H1 (cell line): ENCODE measurements around the gene ATP8B3. TPM values are rescaled to one million over a fixed set of nuclear protein-coding genes. Genes with fewer than 3 reads are reported as not detected.

Source experiments
- CTCF ChIA-PET: fragments of 300-600 bp; sonication (Branson Sonifier 250); formaldehyde crosslinking; loops from one replicate; lab custom pipeline; 2021; ENCODE audit not compliant: partially characterized antibody; lab: Charles Lee
- POLR2A ChIA-PET: fragments of 300-600 bp; sonication (Branson Sonifier 250); formaldehyde crosslinking; loops from one replicate; lab custom pipeline; 2021; ENCODE audit warnings: inconsistent platforms; ENCODE audit not compliant: partially characterized antibody; lab: Charles Lee
- DNase-seq, 2 experiments: peaks; one replicate each; pipeline versions ENCODE4 v3.0.0 to v3.0.0-alpha.2; 2010 to 2022; ENCODE audit warnings: low spot score in 2 of 2, low read depth in 1 of 2, mixed read lengths in 1 of 2
- FAIRE-seq: peaks from 2 replicates; lab custom pipeline; 2011; peaks lifted over from hg19 to GRCh38; lab: Jason Lieb, UNC
- H2AFZ ChIP-seq: 2 replicates; pipeline ENCODE4 v1.8.1; 2012; ENCODE audit warnings: low read length, inconsistent platforms
- H2AK5ac ChIP-seq: 2 replicates; pipeline ENCODE4 v1.6.1; 2013; ENCODE audit warnings: low read depth, low read length
- H2BK120ac ChIP-seq: replicated peaks from 2 replicates; pipeline ENCODE3; 2013; ENCODE audit warnings: low read depth, low read length, inconsistent platforms
- H2BK12ac ChIP-seq: 2 replicates; pipeline ENCODE4 v1.6.1; 2013; ENCODE audit warnings: low read depth, low read length
- H2BK15ac ChIP-seq: 2 replicates; pipeline ENCODE4 v1.6.1; 2013; ENCODE audit warnings: low read length
- H2BK20ac ChIP-seq: 2 replicates; pipeline ENCODE4 v1.6.1; 2013; ENCODE audit warnings: low read length
- H2BK5ac ChIP-seq: 2 replicates; pipeline ENCODE4 v1.6.1; 2013; ENCODE audit warnings: low read depth, low read length
- H3K14ac ChIP-seq: 2 replicates; pipeline ENCODE4 v1.6.1; 2013; ENCODE audit warnings: inconsistent platforms; ENCODE audit not compliant: insufficient read length
- H3K18ac ChIP-seq: 2 replicates; pipeline ENCODE4 v1.6.1; 2013; ENCODE audit warnings: low read length; ENCODE audit errors: extremely low read depth
- H3K23ac ChIP-seq: 2 replicates; pipeline ENCODE4 v1.6.1; 2013; ENCODE audit warnings: inconsistent platforms; ENCODE audit not compliant: insufficient read length
- H3K23me2 ChIP-seq: 2 replicates; pipeline ENCODE4 v1.6.1; 2013; ENCODE audit warnings: low read depth, low read length
- H3K27ac ChIP-seq: 2 replicates; pipeline ENCODE4 v1.6.1; 2011; ENCODE audit warnings: low read depth, low read length, inconsistent platforms
- H3K27me3 ChIP-seq, 4 experiments: replicated peaks in 1 of 4; 1 replicate in 1 of 4; 2 replicates in 3 of 4; pipeline versions ENCODE4 v1.6.1 to v1.8.1; 2011 to 2013; ENCODE audit warnings: low read length in 3 of 4, mild to moderate bottlenecking in 3 of 4, inconsistent platforms in 2 of 4, mixed read lengths in 2 of 4, moderate library complexity in 1 of 4; ENCODE audit not compliant: control insufficient read depth in 3 of 4, insufficient read depth in 3 of 4; ENCODE audit errors: extremely low read depth in 1 of 4
- H3K36me3 ChIP-seq, 4 experiments: 2 replicates each; pipeline versions ENCODE4 v1.6.1 to v1.8.1; 2011 to 2013; ENCODE audit warnings: mild to moderate bottlenecking in 4 of 4, low read length in 3 of 4, moderate library complexity in 2 of 4, control low read depth in 1 of 4, inconsistent platforms in 1 of 4; ENCODE audit not compliant: insufficient read depth in 4 of 4, control insufficient read depth in 2 of 4
- H3K4ac ChIP-seq: replicated peaks from 2 replicates; pipeline ENCODE3; 2013; ENCODE audit warnings: low read length, low read depth, mixed read lengths, inconsistent platforms; ENCODE audit not compliant: insufficient read length
- H3K4me1 ChIP-seq, 4 experiments: replicated peaks in 1 of 4; 1 replicate in 1 of 4; 2 replicates in 3 of 4; pipeline versions ENCODE4 v1.6.1 to v1.8.1; 2011 to 2013; ENCODE audit warnings: low read length in 3 of 4, inconsistent platforms in 2 of 4, mixed read lengths in 1 of 4; ENCODE audit not compliant: insufficient read depth in 4 of 4, control insufficient read depth in 3 of 4
- H3K4me2 ChIP-seq, 2 experiments: 2 replicates each; pipeline versions ENCODE4 v1.6.1 to v1.8.1; 2011 to 2013; ENCODE audit warnings: low read depth in 2 of 2, low read length in 2 of 2, control low read depth in 1 of 2, inconsistent platforms in 1 of 2, mild to moderate bottlenecking in 1 of 2; ENCODE audit not compliant: insufficient read depth in 1 of 2
- H3K4me3 ChIP-seq, 4 experiments: fragments of 200-600, 300-600 bp in 1 of 4; sonication (generic), shearing (Covaris generic), sonication (Bioruptor Twin) in 1 of 4; 2 replicates each; pipeline versions ENCODE4 v1.5.1 to v1.8.1; 2011 to 2016; ENCODE audit warnings: low read length in 4 of 4, low read depth in 3 of 4, control low read depth in 2 of 4, inconsistent platforms in 2 of 4, mild to moderate bottlenecking in 2 of 4, mixed read lengths in 1 of 4, moderate library complexity in 1 of 4; ENCODE audit not compliant: insufficient read depth in 2 of 4; ENCODE audit errors: extremely low read depth in 1 of 4
- H3K56ac ChIP-seq: replicated peaks from 2 replicates; pipeline ENCODE3; 2013; ENCODE audit warnings: low read depth, mild to moderate bottlenecking, mixed read lengths, low read length, inconsistent platforms; ENCODE audit not compliant: insufficient read length
- H3K79me1 ChIP-seq: 2 replicates; pipeline ENCODE4 v1.6.1; 2013; ENCODE audit warnings: low read depth, low read length, control low read depth
- H3K79me2 ChIP-seq, 2 experiments: 2 replicates each; pipeline versions ENCODE4 v1.6.1 to v1.8.1; 2012 to 2013; ENCODE audit warnings: low read length in 2 of 2, mild to moderate bottlenecking in 2 of 2, inconsistent platforms in 1 of 2; ENCODE audit not compliant: insufficient read depth in 2 of 2, control insufficient read depth in 1 of 2
- H3K9ac ChIP-seq, 4 experiments: replicated peaks in 1 of 4; 1 replicate in 1 of 4; 2 replicates in 3 of 4; pipeline versions ENCODE4 v1.6.1 to v1.8.1; 2011 to 2013; ENCODE audit warnings: low read depth in 3 of 4, low read length in 3 of 4, control low read depth in 2 of 4, mild to moderate bottlenecking in 2 of 4, moderate library complexity in 2 of 4, inconsistent platforms in 1 of 4; ENCODE audit errors: extremely low read depth in 1 of 4
- H3K9me3 ChIP-seq, 2 experiments: 2 replicates each; pipeline versions ENCODE4 v1.6.1 to v1.8.1; 2012 to 2013; ENCODE audit warnings: mild to moderate bottlenecking in 2 of 2, moderate library complexity in 2 of 2, control low read depth in 1 of 2, inconsistent platforms in 1 of 2, low read depth in 1 of 2, low read length in 1 of 2, mixed read lengths in 1 of 2; ENCODE audit not compliant: insufficient read depth in 2 of 2
- H4K20me1 ChIP-seq, 2 experiments: replicated peaks in 1 of 2; 2 replicates each; pipeline versions ENCODE3 to v1.8.1; 2011 to 2013; ENCODE audit warnings: inconsistent platforms in 2 of 2, low read length in 2 of 2, mild to moderate bottlenecking in 1 of 2; ENCODE audit not compliant: insufficient read depth in 2 of 2, control insufficient read depth in 1 of 2
- H4K5ac ChIP-seq: 2 replicates; pipeline ENCODE4 v1.6.1; 2013; ENCODE audit warnings: low read length, low read depth, mixed read lengths, inconsistent platforms; ENCODE audit not compliant: insufficient read length
- H4K8ac ChIP-seq: 2 replicates; pipeline ENCODE4 v1.8.0; 2013; ENCODE audit warnings: mild to moderate bottlenecking, moderate library complexity, low read length, inconsistent platforms; ENCODE audit not compliant: insufficient read depth; ENCODE audit errors: extremely low read depth
- H4K91ac ChIP-seq: replicated peaks from 2 replicates; pipeline ENCODE3; 2013; ENCODE audit warnings: low read length, mixed read lengths, inconsistent platforms; ENCODE audit not compliant: insufficient read length
- BCL11A ChIP-seq, 2 experiments: IDR thresholded peaks; one replicate each; pipeline ENCODE4 v1.6.1; 2011; ENCODE audit warnings: low read depth in 2 of 2, low read length in 2 of 2, mild to moderate bottlenecking in 2 of 2
- BRCA1 ChIP-seq: IDR thresholded peaks from 2 replicates; pipeline ENCODE4 v1.6.1; 2012; ENCODE audit warnings: low read depth, low read length, improper control_type of control experiment
- CBX8 ChIP-seq: fragments of 300-800, 300-1000 bp; sonication (generic); IDR thresholded peaks from 2 replicates; pipeline ENCODE4 v1.7.1; 2016; ENCODE audit warnings: low read depth, low read length, borderline replicate concordance
- GTF2F1 ChIP-seq: IDR thresholded peaks from 2 replicates; pipeline ENCODE4 v1.6.1; 2012; ENCODE audit warnings: low read depth, low read length, improper control_type of control experiment, borderline replicate concordance
- KDM4A ChIP-seq: IDR thresholded peaks from one replicate; pipeline ENCODE4 v1.7.1; 2012; ENCODE audit warnings: low read depth, mild to moderate bottlenecking, moderate library complexity, low read length, inconsistent platforms; ENCODE audit not compliant: severe bottlenecking
- RAD21 ChIP-seq, 2 experiments: IDR thresholded peaks in 1 of 2; conservative IDR thresholded peaks in 1 of 2; 2 replicates each; pipeline ENCODE4 v1.6.1; 2011; ENCODE audit warnings: low read depth in 2 of 2, low read length in 2 of 2, improper control_type of control experiment in 1 of 2, inconsistent platforms in 1 of 2, mild to moderate bottlenecking in 1 of 2, moderate library complexity in 1 of 2
- SIRT6 ChIP-seq: IDR thresholded peaks from one replicate; pipeline ENCODE4 v1.7.1; 2012; ENCODE audit warnings: low read length, inconsistent platforms
- SP1 ChIP-seq: IDR thresholded peaks from 2 replicates; pipeline ENCODE4 v1.6.1; 2011; ENCODE audit warnings: low read depth, low read length
- SP4 ChIP-seq: IDR thresholded peaks from 2 replicates; pipeline ENCODE4 v1.6.1; 2012; ENCODE audit warnings: low read length, inconsistent platforms
- TBP ChIP-seq: IDR thresholded peaks from 2 replicates; pipeline ENCODE4 v1.6.1; 2011; ENCODE audit warnings: low read depth, low read length, improper control_type of control experiment
- ZNF274 ChIP-seq: IDR thresholded peaks from 2 replicates; pipeline ENCODE4 v1.7.0; 2012; ENCODE audit warnings: low read length, borderline replicate concordance; ENCODE audit errors: extremely low read depth
- WGBS, 2 experiments: shearing (Covaris generic) in 1 of 2; methylation state at CpG; one replicate each; pipeline versions ENCODE4 v1.1.6 to v1.1.7; 2013 to 2015; ENCODE audit warnings: low lambda C conversion rate in 2 of 2, mixed read lengths in 2 of 2, inconsistent platforms in 1 of 2, low coverage in 1 of 2, missing lambda C conversion rate in 1 of 2; ENCODE audit not compliant: insufficient replicate concordance in 2 of 2, insufficient coverage in 1 of 2, insufficient read length in 1 of 2; ENCODE audit errors: extremely low coverage in 1 of 2, missing lambda C conversion rate in 1 of 2; 5-methylcytosine and 5-hydroxymethylcytosine counted together
- polyA plus RNA-seq, 7 experiments: library from polyadenylated mRNA; depleted of rRNA in 3 of 7; stranded (reverse) in 5 of 7; unstranded in 2 of 7; fragments of >200 nt in 5 of 7; fragments of 200-250 nt in 2 of 7; gene quantifications; 1 replicate in 5 of 7; 2 replicates in 1 of 7; 4 replicates in 1 of 7; pipeline versions ENCODE4 v1.2.1 to v1.2.3, GENCODE V29; 2011 to 2013; ENCODE audit warnings: missing spikeins in 2 of 7, mixed read lengths in 2 of 7
- total RNA-seq: library from RNA; stranded (reverse); fragmentation: NEBNext Ultra II Directional; extraction: Animal tissue kit (Norgen Biotek cat#: 25700); gene quantifications from 2 replicates; pipeline ENCODE4 v1.2.1, GENCODE V29; 2021
- TF ChIP-seq, protein P1 (sequence below): IDR thresholded peaks from 2 replicates; pipeline ENCODE4 v1.6.1; 2012; ENCODE audit warnings: low read length, inconsistent platforms

ATP8B3 gene
- total and polyA plus RNA-seq, 2 of the 8 experiments (the other 6 are each of a cell fraction or from before 2014, with no cell fraction given), result 4.1 to 9.3 TPM

DNA sequence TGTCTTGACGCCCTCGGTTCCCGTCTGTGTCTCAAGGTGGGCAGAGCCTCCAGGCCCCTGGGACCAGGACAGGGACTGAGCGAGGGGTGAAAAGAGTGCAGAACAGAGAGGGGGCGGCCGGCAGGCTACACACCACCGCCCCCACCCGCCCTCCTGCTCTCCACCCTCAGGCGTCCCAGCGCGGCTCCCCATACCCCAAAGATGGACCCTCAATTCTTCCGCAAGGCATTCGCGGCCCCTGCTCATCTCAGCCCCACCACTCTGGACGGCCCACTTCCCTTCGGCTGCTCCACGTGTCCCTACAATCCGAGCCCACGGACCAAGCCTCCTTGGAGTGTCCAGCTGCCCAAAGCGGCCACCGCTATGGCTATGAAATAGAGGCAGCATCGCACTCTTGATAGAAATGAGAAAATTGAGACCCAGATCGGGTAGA lies 49.5 kb upstream of the ATP8B3 start:
- FAIRE-seq, result no peak
- POLR2A ChIA-PET, result interaction anchor here (1.1 to 1.3 kb wide), 2 partner anchors 13 to 42 kb away, joined by 3 to 4 read pairs; partner anchors contain the start of gene REXO1

More for the DNA sequence above, 49.5 kb upstream of the ATP8B3 start:
- no peak overlapping the region for H3K27ac ChIP-seq
- no peak overlapping the region for H2BK12ac ChIP-seq
- H3K56ac ChIP-seq, result no peak overlapping the region
- H3K9ac ChIP-seq, result peak overlapping the region in 1 of 4 experiments; percentile 49; a peak in 1 of 7 replicates
- H3K23ac ChIP-seq, result no peak overlapping the region
- TF ChIP-seq RAD21 (IDR thresholded peaks at IDR 0.05 in 1 of 2, conservative IDR thresholded peaks at IDR 0.05 in 1 of 2; ENCODE audit: low read depth in 2 of 2, low read length in 2 of 2) (no peak), GTF2F1 (no peak), KDM4A (no peak), BCL11A (IDR thresholded peaks at IDR 0.05; ENCODE audit: low read depth in 2 of 2, low read length in 2 of 2) (no peak), BRCA1 (no peak), CBX8 (no peak), TBP (no peak), SP4 (no peak), SP1 (no peak), SIRT6 (no peak), ZNF274 (no peak)
- TF ChIP-seq, protein P1, sequence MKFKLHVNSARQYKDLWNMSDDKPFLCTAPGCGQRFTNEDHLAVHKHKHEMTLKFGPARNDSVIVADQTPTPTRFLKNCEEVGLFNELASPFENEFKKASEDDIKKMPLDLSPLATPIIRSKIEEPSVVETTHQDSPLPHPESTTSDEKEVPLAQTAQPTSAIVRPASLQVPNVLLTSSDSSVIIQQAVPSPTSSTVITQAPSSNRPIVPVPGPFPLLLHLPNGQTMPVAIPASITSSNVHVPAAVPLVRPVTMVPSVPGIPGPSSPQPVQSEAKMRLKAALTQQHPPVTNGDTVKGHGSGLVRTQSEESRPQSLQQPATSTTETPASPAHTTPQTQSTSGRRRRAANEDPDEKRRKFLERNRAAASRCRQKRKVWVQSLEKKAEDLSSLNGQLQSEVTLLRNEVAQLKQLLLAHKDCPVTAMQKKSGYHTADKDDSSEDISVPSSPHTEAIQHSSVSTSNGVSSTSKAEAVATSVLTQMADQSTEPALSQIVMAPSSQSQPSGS, result no peak
- TF ChIP-seq, all 59 proteins: peak for 0
- no peak for DNase-seq
- Histone ChIP-seq H3K4me2 (peak overlapping the region; percentile 89 to 90), H4K91ac (no peak overlapping the region), H3K79me1 (peaks cover 16% of the 10 kb centered on the region), H4K5ac (no peak overlapping the region), H3K27me3 (peaks cover 0 to 15% (median 6%) of the 10 kb centered on the region in 4 experiments; a peak in 5 of 7 replicates), H3K36me3 (no peaks in the 10 kb centered on the region), H2BK15ac (no peak overlapping the region), H2BK5ac (no peak overlapping the region), H3K23me2 (peaks cover 12% of the 10 kb centered on the region; the same call in 1 of the 2 replicates), H3K18ac (peak overlapping the region; percentile 48), H2BK120ac (no peak overlapping the region), H3K4ac (no peak overlapping the region), H4K20me1 (peaks cover 32 to 47% of the 10 kb centered on the region in 2 experiments), H3K14ac (no peak overlapping the region), H3K4me3 (peak overlapping the region; percentile 66 to 84 (median 76)), H3K9me3 (no peaks in the 10 kb centered on the region), H3K4me1 (peaks cover 0 to 52% (median 37%) of the 10 kb centered on the region in 4 experiments; a peak in 6 of 7 replicates), H2AK5ac (no peak overlapping the region), H4K8ac (no peak overlapping the region), H2AFZ (no peak overlapping the region), H3K79me2 (peaks cover 18 to 55% of the 10 kb centered on the region in 2 experiments; a peak in 3 of 4 replicates), H2BK20ac (no peak overlapping the region)
- CTCF ChIA-PET, result interaction anchor here (0.9 kb wide), 1 partner anchor 24 kb away, joined by 3 read pairs; no protein-coding TSS in a partner anchor
- WGBS, 2 experiments, result 7% methylated on average over 23 of the region's 23 CpGs; no CpG with 5 or more reads in 1 of the 2 experiments
